HG02938 (cell line): Measurements from ENCODE around the gene A4GALT.
"Not testable (repeated sequence)": the region's sequence is repeated elsewhere in the genome, so short reads cannot be mapped to it uniquely, and the experiment has no call there.

Source experiments
- ATAC-seq: cut with Tn5 transposase; IDR thresholded peaks from one replicate; pipeline ENCODE4 v1.9.1; 2021; ENCODE audit warnings: mild to moderate bottlenecking, moderate library complexity; ENCODE audit not compliant: unreplicated experiment

Gene A4GALT

DNA sequence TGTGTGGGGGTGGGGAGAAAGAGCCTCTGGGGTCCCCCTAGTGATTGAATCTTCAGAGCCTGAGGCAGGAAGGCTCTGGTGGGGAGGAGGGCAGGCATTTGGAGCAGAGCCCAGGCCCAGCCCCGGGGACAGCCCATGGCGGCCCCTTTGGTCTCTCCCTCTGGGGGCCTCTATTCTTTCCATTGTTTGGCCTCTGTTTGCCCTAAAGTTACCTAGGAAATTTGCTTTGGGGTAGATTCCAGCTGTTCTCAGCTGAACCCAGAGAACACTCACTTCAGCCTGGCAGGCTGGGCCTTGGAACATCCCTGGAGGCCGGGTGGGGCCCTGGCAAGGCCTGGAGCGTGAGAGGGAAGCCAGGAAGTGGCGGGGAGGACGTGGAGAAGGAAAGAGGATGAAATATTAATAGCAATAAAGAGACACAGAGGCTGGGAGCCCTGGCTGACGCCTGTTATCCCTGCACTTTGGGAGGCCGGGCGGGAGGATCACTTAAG is 22.9 kb upstream of the A4GALT start:
- no peak for ATAC-seq

DNA sequence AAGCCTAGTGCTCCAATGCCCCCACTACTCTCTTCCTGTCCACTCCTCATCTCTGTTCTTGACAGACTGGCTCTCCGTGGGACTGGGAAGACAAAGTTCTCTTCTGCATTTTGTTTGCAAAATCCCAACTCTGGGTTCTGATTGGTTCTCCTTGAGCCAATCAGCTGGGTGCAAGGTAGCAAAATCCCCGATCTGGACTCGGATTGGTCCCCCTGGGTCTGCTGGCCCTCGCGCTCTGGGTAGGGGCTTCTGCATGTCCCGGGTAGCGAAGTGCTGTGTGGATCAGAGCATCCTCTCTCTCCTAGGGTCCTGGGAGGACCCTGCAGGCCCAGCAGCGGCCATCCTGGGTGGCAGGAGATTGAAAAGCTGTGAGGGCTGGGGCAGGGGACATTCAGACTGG is 22.3 kb upstream of the A4GALT start:
- ATAC-seq: no peak

DNA sequence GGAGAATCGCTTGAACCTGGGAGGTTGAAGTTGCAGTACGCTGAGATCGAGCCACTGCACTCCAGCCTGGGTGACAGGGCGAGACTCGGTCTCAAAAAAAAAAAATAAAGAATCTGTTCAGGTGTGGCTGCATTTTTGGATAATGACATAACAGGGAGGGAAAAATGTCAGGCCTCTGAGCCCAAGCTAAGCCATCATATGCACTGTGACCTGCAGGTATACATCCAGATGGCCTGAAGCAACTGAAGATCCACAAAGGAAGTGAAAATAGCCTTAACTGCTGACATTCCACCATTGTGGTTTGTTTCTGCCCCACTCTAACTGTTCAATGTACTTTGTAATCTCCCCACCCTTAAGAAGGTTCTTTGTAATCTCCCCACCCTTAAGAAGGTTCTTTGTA is 19.6 kb upstream of the A4GALT start:
- not testable (repeated sequence) for ATAC-seq

DNA sequence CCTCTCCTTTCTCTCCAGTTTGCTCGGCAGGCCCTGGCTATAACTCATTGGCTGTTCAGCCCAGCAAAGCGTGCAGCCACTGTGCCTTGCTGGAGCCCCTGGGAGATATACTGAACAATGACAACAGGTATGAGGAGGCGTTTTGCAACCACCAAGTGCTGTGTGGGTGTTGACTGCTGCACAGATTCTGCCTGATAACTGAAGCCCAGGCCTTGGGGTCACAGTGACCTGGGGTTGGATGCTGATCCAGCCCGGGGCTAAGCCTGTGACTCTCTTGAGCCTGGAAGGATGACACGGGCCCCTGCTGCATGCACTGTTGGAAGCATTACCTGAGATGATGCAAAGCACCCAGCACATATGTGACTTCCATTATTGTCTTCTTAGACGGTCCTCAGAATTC is 13.7 kb upstream of the A4GALT start:
- ATAC-seq: no peak

DNA sequence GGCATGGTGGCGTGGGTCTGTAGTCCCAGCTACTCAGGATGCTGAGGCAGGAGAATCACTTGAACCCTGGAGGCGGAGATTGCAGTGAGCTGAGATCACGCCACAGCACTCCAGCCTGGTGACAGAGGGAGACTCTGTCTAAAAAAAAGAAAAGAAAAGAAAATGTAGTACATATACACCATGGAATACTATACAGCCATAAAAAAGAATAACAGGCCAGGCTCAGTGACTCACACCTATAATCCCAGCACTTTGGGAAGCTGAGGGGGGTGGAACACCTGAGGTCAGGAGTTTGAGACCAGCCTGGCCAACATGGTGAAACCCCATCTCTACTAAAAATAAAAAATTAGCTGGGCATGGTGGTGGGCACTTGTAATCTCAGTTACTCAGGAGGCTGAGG is 12.7 kb upstream of the A4GALT start:
- ATAC-seq: not testable (repeated sequence)

DNA sequence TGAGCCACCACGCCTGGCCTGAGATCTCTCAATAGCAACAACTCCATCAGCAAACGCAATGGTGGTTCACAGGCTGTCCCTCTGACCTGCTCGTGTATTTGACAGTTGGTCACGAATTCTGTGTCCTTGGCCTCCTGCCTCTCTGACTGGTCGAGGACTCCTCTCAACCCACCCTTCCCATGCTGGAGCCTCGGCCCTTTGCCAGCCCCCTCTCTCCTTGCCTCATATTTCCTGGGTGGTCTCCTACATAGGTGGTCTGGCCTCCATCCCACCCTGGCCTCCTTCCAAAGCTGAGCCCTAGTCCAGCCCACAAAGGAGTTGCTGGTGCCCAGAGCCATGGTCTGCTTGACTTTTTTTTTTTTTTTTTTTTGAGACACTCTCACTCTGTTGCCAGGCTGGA is 11.4 kb upstream of the A4GALT start:
- ATAC-seq: no peak

DNA sequence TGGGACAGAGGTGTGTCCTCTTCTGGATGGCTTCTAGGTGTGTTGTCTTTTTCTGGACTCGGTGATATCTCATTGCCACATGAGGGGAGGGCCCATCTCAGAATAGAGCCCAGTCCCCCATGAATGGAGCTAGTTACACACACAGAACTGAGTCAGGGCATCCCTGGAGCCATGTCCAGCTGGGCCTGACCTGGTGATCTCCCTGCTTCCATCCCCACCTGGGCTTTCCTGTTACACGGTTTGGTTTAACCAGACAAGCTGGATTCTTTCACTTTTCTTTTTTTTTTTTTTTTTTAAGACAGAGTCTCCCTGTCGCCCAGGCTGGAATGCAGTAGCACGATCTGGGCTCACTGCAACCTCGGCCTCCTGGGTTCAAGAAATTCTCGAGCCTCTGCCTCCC is 6.1 kb upstream of the A4GALT start:
- ATAC-seq: no peak

DNA sequence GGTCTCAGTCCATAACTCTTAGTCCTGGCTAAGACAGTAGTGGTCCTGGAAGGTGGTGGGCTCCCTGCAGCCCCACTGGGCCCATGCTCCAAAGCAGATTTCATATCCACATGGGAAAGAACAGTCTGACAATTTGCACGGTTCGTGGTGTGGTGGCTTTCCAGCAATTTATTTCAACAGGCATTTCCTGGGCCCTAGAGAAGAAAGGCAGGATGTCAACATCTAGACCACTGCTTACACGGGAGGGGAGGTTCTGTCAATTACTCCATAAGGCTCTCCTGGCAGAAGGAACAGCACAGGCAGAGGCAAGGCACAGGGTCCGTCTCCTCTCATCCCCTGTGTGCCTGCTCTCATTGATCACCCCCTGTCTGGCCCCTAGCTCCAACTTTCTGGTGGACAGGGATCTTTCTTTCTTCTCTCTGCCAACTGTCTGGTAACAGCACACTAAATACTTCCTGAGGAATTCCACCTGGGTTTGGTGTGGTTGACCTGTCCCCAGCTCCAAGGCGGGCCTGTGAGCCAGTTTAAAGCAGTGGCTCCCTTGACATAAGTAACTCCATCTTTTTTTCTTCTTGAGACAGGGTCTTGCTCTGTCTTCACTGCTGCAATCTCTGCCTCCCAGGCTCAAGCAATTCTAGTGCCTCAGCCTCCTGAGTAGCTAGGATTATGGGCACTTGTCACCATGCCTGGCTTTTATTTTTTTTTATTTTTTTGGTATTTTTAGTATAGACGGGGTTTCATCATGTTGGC is 5.1 kb upstream of the A4GALT start:
- no peak for ATAC-seq

DNA sequence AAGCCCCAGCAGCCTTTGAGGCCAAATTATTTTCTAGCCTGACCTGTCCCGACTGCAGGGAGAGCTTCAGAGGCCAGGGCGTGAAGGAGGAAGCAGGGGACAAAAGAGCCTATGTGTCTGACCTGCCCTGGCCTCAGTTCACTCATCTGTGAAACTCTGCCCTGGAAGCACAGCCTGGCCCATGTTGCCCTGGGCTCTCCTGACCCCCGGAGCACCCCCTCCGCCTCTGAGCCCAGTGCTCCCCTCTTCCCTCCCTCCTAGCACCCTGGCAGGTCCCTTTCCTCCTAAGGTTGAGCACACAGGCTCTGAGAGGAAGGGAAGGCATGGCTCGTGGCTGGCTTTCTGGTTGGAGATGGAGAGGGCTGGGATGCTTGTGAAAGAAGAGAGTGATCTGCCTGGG is 3.4 kb upstream of the A4GALT start:
- no peak for ATAC-seq

DNA sequence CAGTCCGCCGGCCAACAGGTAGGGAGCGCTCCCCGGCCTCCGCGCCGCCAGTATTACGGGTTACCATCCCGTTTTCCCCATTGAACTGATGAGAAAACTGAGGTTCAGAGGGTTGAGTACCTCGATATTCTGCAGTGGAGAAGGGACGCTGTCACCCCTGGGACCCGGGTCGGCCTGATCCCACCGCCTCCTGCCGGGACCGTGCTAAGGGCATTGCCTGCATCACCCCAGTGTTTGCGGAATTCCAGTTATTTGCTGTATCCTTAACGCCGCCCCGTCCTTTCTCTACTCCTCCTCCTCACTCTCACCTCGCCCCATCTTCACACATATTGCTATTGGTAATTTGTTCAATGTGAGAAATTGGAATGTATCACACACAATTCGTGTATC is 370 bp upstream of the A4GALT start:
- ATAC-seq: no peak

DNA sequence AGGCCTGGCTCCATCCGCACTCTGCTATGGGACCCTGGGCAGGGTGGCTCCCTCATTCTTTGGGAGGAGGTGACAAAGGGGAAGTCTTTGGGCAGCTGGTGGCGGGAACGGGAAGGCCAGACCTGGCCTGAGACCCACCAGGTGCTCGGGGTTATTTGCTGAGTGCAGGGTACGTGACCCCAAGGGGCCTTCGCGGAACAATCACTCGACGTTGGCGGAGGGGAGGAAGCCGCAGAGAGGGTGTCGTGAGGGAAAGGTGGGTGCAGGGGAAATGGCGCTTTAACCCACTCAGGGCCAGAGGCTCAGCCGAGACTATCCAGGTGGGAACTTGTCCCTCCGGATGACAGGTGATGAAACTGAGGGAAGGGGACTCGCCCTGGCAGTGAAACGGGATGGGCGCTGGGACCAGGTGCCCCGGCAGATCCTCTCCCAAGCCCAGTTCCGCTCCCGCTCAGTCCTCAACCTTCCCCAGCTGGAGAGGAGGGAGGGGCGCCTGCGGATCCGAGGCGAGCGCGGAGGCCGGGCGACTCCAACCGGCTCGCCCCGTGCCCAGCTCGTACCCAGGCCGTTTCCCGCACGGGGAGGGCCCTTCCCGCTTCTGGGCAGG is 911 bp downstream of the A4GALT start:
- ATAC-seq: no peak

DNA sequence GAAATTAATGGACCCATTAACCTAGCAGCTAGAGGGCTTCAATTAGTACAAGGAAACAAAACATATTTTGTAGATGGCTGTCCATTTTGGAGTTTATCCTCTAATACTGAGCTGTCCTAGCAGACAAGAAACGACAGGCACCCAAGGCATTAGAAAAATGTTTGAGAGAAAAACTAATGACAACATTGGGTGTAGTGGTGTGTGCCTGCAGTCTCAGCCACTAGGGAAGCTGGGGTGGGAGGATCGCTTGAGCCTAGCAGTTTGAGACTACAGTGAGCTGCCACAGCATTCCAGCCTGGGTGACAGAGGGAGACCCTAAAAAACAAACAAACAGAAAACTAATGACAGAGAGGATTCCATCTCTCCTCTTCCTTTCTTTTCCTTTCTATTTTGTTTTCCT is 1.5 kb downstream of the A4GALT start:
- no peak for ATAC-seq

DNA sequence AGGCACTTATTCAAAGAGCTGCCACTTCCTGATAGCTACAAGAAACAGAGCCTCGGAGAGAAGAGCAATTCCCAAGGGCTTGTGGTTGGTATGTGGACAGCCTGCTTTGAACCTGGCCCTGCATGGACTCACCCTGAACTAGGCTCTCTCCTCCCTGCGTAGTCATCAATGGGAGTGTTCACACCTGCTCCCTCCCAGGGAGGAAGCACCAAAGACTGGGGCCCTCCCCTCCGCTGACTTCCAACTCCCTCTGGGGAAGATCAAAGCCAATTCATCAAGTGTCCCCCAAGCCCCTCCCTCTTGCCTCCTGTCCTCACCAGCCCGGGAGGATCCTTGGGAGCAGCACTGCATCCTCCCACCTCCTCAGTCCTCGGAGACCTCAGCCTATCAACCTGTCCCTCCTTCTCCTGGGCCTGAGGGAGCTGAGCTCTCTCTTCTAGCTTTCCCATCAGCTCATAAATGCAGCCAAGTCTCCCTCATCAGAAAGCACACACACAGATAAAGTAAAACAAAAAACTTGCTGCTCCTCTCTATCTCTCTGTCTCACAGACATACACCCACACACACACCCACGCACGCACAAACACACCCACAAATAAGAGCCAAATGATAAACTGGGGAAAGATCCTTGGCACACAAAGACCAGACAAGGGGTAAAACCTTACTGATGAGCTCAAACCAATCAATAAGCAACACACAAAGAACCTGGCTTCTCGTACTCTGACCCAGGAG is 3.3 kb downstream of the A4GALT start:
- ATAC-seq: peak; percentile 13

DNA sequence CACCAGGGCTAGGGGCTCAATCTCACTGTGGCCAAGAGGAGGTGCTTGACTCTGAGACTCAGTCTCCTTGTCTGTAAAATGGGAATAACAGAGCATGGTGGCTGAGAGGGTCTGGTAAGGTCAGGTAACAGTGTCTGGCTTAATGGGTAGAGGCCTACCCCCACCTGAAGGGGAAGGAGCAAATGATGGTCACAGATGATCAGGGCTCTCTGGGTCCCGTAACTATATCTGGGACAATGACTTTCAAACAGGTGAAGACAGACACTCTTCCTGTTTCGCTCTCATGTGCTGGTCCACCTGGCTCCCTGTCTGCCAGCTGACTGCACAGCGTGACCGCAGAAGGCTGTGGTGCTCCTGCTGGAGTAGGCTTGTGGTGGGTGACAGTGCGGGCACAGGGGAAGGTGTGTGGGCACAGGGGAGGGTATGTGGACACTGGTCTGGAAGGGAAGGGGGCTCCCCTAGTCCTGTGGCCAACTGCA is 4.0 kb downstream of the A4GALT start:
- ATAC-seq: peak; percentile 23

DNA sequence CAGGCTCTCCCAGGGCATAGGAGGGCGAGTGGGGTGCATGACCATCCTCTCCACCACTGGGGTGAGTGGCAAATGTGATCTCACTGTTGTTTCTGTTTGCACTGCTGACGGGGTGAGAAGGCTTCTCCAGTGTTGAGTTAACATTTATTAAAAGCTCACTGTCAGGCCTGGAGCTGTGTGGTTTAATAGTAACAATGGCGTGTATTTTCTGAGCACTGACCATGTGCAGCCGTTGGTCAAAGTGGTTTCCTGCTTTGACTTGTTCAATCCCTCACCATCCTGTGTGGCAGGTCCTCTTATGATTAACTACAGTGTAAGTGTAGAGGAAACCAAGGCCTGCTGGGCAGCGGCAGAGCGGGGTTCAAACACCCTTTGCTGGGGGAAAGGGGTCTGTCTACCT is 4.4 kb downstream of the A4GALT start:
- ATAC-seq: peak; percentile 45

DNA sequence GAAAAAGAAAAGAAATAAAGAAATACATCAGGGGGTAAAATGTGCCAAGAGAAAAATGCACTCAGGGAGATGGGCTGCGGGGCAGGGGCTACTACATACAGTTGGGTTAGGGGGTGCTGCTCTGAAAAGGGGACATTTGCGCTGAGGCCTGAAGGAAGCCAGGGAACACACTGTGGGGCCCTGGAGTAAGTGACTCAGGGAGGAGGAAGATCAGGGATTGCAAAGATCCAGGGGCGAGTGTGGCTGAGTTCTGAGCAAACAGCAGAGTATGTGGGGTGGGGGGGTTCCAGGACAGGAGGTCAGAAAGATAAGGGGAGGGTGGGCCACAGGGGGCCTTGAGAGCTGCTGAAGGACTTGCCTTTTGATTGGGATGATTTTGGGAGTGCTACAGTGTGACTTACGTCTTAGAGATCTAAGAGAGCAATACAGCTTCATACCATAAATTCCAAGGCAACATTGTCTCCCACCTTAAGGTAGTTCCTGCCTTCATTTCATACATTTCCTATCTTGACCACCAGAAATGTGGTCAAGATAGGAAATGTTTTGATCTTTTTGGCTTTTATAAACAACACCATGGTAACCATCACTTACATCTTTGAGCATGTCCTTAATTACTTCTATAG is 5.8 kb downstream of the A4GALT start:
- ATAC-seq: no peak

DNA sequence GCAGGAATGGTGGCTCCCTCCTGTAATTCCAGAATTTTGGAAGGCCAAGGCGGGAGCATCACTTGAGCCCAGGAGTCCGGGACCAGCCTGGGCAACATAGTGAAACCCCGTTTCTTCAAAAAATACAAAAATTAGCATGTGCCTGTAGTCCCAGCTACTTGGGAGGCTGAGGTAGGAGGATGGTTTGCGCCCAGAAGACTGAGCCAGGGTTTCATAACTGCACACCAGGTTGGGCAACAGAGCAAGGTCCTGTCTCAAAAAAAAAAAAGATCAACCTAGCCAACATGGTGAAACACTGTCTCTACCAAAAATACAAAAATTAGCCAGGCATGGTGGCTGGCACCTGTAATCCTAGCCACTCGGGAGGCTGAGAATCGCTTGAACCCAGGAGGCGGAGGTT is 6.4 kb downstream of the A4GALT start:
- ATAC-seq: no peak

DNA sequence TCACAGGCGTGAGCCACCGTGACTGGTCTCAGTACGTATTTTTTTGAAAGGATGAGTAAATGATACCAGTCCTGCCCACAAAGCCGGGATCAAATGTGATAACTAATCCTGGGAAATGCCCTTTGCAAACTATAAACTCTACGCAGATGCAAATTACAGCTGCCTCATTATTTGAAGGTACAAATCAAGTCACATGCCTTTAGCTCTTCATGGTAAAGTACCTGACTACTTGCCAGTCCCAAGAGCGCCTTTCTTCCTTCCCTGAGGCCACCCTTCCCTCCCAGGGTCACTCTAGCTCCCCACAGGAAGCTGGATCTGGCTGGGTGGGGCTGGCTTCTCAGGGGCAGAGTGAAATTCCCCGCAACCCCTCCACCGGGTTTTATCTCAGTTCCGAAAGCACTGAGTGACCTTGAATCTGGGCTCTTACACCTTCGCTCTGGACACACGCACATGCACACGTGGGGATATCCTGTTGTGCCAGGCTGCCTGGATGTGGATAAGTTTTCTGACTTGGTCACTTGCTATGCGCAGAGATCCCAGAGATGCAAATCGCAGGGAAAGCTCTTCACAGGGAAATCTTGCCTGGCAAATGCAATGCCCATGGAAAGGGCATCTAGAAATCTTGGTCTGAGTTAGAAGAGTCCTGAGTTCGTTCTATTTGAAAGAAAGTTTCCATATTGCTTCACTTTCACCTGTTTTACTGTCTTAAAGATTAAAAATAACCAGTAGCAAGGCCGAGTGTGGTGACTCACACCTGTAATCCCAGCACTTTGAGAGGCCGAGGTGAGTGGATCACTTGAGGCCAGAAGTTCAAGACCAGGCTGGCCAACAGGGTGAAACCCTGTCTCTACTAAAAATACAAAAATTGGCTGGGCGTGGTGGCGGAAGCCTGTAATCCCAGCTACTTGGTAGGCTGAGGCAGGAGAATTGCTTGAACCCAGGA is 8.5 kb downstream of the A4GALT start:
- ATAC-seq: no peak

DNA sequence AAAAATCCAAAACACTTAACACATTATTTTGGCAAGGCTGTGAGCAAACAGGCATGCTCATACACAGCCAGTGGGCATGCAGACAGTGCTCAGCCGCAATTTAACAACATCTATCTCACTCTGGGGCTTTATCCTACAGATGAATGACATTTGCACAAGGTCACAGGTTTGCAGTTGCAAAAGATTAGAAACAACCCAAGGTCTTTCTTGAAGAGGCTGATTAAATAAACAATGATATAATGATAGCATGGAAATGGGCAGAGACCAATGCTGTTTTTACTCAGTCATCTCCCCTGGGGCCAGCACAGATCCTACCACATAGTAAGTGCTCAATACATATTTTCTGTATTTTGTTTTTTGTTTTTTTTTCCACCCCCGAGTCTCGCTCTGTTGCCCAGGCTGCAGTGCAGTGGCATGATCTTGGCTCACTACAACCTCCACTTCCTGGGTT is 9.4 kb downstream of the A4GALT start:
- no peak for ATAC-seq

DNA sequence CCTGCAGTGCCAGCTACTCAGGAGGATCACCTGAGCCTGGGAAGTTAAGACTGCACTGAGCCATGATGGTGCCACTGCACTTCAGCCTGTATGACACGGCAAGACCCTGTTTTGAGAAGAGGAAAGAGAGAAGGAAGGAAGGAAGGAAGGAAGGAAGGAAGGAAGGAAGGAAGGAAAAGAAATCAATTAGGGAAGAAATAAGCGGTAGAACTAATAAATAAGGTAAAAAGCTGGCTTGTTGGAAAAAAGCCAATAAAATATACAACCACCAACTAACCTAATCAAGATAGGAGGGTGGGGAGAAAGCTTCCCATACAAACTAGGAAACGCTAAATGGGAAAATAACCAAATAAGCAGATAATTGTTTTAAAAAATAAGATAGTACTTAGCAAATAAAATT is 12.3 kb downstream of the A4GALT start:
- no peak for ATAC-seq
